OCI-LY1 (cell line): ENCODE measurements around the gene NCOR2.
A peak's percentile ranks its signal among the peaks of the same experiment; 100 is the strongest.

ENCODE experiments used
- H2AFZ ChIP-seq: fragments of 200-600 bp; sonication (generic), shearing (Covaris generic); 2 replicates; pipeline ENCODE4 v1.6.0; 2014; ENCODE audit warnings: antibody characterized with exemption, mild to moderate bottlenecking, low read length
- H3F3A ChIP-seq: fragments of 200-600 bp; sonication (generic), shearing (Covaris generic); 2 replicates; pipeline ENCODE4 v1.6.0; 2014; ENCODE audit warnings: mild to moderate bottlenecking, antibody characterized with exemption, low read length, moderate library complexity; ENCODE audit not compliant: insufficient read depth
- H3K27ac ChIP-seq: fragments of 200-600 bp; sonication (generic); 2 replicates; pipeline ENCODE4 v1.5.1; 2014; ENCODE audit warnings: low read length, mixed run types, mild to moderate bottlenecking, low read depth; ENCODE audit not compliant: poor library complexity, severe bottlenecking
- H3K27me3 ChIP-seq: fragments of 200-600 bp; sonication (generic); 2 replicates; pipeline ENCODE4 v1.6.0; 2014; ENCODE audit warnings: antibody characterized with exemption, mild to moderate bottlenecking, low read length, moderate library complexity; ENCODE audit not compliant: insufficient read depth
- H3K36me3 ChIP-seq: fragments of 200-600 bp; sonication (generic); 2 replicates; pipeline ENCODE4 v1.6.1; 2014; ENCODE audit warnings: mild to moderate bottlenecking, antibody characterized with exemption, low read length, moderate library complexity, mixed read lengths; ENCODE audit not compliant: insufficient read depth
- H3K4me1 ChIP-seq: fragments of 200-600 bp; sonication (generic); 2 replicates; pipeline ENCODE4 v1.5.1; 2014; ENCODE audit warnings: mild to moderate bottlenecking, low read length, moderate library complexity; ENCODE audit not compliant: insufficient read depth, severe bottlenecking
- H3K4me2 ChIP-seq: fragments of 200-600 bp; sonication (generic), shearing (Covaris generic); 2 replicates; pipeline ENCODE4 v1.6.1; 2014; ENCODE audit warnings: low read length
- H3K4me3 ChIP-seq: fragments of 200-600 bp; sonication (generic); 2 replicates; pipeline ENCODE4 v1.5.1; 2014; ENCODE audit warnings: low read length, low read depth, mild to moderate bottlenecking, mixed read lengths; ENCODE audit not compliant: poor library complexity, severe bottlenecking
- H3K79me2 ChIP-seq: fragments of 200-600 bp; shearing (Covaris generic); 2 replicates; pipeline ENCODE4 v1.6.1; 2016; ENCODE audit warnings: mixed run types, low read length, mixed read lengths; ENCODE audit not compliant: insufficient read depth
- H3K9ac ChIP-seq: fragments of 200-600 bp; sonication (generic), shearing (Covaris generic); 2 replicates; pipeline ENCODE4 v1.6.1; 2014; ENCODE audit warnings: mild to moderate bottlenecking, low read length, mixed read lengths
- H3K9me2 ChIP-seq: fragments of 200-600 bp; sonication (generic), shearing (Covaris generic); 2 replicates; pipeline ENCODE4 v1.6.1; 2014; ENCODE audit warnings: low read depth, mild to moderate bottlenecking, low read length, mixed read lengths
- H3K9me3 ChIP-seq: fragments of 200-600 bp; shearing (Covaris generic); 2 replicates; pipeline ENCODE4 v1.6.1; 2014; ENCODE audit warnings: low read length, mixed read lengths
- H4K20me1 ChIP-seq: fragments of 200-600 bp; sonication (generic), shearing (Covaris generic); 2 replicates; pipeline ENCODE4 v1.6.0; 2016; ENCODE audit warnings: mild to moderate bottlenecking, low read length; ENCODE audit not compliant: insufficient read depth
- EZH2 ChIP-seq: fragments of 200-600 bp; sonication (generic), shearing (Covaris generic); IDR thresholded peaks from 2 replicates; pipeline ENCODE4 v1.8.0; 2017; ENCODE audit warnings: borderline replicate concordance, mixed run types, mild to moderate bottlenecking, antibody characterized with exemption, low read length, moderate library complexity, mixed read lengths
- TF ChIP-seq, protein P1 (sequence below): fragments of 200-600 bp; sonication (generic), shearing (Covaris generic); IDR thresholded peaks from 2 replicates; pipeline ENCODE4 v1.5.1; 2017; ENCODE audit warnings: mild to moderate bottlenecking, antibody characterized with exemption, low read length, moderate library complexity, mixed read lengths

Gene NCOR2

DNA sequence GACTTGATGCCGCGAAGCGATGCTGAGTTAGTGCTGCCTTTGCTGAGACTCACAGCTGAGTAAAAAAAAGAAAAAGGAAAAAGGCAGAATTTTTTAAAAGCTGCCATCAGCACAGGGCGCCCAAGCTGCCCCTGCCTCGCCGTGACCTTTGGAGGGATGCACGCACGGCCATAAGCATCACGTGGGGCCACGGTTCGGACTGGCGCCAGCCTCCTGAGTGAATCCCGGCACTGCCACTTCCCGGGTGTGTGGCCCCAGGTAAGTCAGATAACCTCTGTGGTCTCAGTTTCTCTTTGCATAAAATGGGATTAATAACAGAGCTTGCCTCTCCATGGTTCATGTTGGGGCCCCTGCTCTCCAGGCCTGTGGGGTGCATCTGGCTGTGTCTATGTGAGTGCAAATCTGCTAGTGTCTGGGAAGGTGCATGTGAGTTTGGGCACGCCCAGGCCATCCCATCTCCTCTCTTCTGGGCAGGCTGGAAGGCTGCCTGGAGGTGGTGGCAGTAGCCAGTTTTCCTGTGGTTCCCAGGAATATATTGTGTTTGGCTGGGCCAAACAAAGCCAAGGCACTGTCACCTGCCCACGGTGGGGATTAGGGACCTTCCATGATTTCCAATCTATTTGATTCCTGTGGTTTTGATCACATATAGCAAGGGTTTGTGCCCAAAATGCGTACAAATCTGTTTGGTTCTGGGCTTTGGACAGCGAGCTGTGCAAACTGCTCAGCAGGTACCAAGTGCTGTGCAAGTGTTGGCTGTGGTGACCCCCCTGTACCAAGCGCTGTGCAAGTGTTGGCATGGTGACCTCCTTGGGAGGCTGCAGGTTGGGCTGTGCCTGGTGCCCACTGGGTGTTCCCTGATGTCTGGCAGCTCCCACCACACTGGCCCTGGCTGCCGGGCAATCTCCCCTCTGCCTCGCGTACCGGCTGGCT is 43.5 kb upstream of the NCOR2 start:
- Histone ChIP-seq H3F3A (no peaks in the 10 kb centered on the region), H3K9me3 (no peaks in the 10 kb centered on the region), H3K79me2 (no peaks in the 10 kb centered on the region), H3K27ac (no peak overlapping the region), H3K9ac (no peak overlapping the region), H3K36me3 (no peaks in the 10 kb centered on the region), H3K4me2 (no peak overlapping the region), H4K20me1 (no peaks in the 10 kb centered on the region), H3K4me1 (peaks cover 17% of the 10 kb centered on the region), H3K9me2 (no peaks in the 10 kb centered on the region), H3K4me3 (no peak overlapping the region), H3K27me3 (peaks cover 15% of the 10 kb centered on the region; the same call in 1 of the 2 replicates), H2AFZ (no peak overlapping the region)
- TF ChIP-seq, protein P1, sequence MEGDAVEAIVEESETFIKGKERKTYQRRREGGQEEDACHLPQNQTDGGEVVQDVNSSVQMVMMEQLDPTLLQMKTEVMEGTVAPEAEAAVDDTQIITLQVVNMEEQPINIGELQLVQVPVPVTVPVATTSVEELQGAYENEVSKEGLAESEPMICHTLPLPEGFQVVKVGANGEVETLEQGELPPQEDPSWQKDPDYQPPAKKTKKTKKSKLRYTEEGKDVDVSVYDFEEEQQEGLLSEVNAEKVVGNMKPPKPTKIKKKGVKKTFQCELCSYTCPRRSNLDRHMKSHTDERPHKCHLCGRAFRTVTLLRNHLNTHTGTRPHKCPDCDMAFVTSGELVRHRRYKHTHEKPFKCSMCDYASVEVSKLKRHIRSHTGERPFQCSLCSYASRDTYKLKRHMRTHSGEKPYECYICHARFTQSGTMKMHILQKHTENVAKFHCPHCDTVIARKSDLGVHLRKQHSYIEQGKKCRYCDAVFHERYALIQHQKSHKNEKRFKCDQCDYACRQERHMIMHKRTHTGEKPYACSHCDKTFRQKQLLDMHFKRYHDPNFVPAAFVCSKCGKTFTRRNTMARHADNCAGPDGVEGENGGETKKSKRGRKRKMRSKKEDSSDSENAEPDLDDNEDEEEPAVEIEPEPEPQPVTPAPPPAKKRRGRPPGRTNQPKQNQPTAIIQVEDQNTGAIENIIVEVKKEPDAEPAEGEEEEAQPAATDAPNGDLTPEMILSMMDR, result no peak
- TF ChIP-seq EZH2, result no peak

- Histone ChIP-seq H3K9ac (no peak overlapping the region), H3K79me2 (no peaks in the 10 kb centered on the region), H3K4me1 (peaks cover 17% of the 10 kb centered on the region), H2AFZ (no peak overlapping the region), H3K9me2 (no peaks in the 10 kb centered on the region), H3K9me3 (no peaks in the 10 kb centered on the region), H3K27ac (no peak overlapping the region), H3F3A (no peaks in the 10 kb centered on the region), H3K27me3 (peaks cover 22% of the 10 kb centered on the region; the same call in 1 of the 2 replicates), H3K4me3 (no peak overlapping the region), H4K20me1 (no peaks in the 10 kb centered on the region), H3K36me3 (no peaks in the 10 kb centered on the region), H3K4me2 (no peak overlapping the region)
- TF ChIP-seq, protein P1, result no peak
- no peak for TF ChIP-seq EZH2
Measured at GRCh38 chr12:124610021-124610612, 42.7 kb upstream of the NCOR2 start.

DNA sequence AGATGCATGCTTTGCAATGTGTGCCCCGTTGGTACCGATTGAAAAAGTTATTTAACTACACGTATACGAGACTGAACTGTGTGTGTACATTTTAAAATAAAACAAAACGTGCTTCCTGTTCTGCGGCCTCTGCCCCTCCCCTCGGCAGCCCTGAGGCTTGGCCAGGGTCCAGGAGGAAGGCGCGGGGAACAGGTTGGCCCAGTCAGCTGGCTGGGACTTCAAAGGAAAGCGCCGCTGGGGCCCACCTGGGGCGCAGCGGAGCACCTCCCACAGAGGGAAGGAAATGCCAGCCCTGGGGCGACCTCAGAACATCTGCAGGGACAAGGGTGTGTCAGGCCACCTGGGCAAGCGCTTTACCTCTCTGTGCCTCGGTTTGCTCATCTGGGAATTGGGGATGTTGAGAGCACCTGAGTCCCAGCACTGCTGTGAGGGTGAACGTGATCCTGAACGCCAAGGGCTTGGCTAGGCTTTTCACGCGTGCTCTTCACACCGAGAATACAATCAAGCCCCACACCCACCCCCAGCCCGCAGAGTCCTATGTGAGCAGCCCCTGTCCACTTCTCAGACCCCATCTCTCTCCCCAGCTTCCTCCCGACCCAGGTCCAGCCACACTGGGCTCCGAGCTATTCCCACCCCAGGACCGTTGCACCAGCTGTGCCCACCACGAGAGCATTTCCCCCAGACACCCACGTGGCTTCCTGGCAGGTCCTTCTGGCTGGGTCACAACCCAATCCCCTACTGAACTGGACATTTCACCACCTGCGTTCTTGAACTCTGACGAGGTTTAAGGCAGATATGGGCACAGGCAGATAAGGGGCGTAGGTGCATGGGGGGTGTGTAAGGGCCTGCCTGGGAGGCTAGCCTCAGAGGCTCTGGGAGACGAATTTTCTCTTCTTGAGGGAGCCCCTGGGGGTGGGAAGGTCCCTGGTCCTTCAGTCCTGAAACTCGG is 41.9 kb upstream of the NCOR2 start:
- H3K9me3 ChIP-seq, result no peaks in the 10 kb centered on the region
- peak overlapping the region; percentile 50 for H3K4me2 ChIP-seq
- H3K27ac ChIP-seq, result peak overlapping the region; percentile 38
- H3K36me3 ChIP-seq, result no peaks in the 10 kb centered on the region
- H3K9me2 ChIP-seq, result no peaks in the 10 kb centered on the region
- peak overlapping the region; percentile 34 for H3K4me3 ChIP-seq
- H4K20me1 ChIP-seq, result no peaks in the 10 kb centered on the region
- no peak for TF ChIP-seq EZH2
- TF ChIP-seq, protein P1, result no peak
- H2AFZ ChIP-seq, result no peak overlapping the region
- H3F3A ChIP-seq, result no peaks in the 10 kb centered on the region
- H3K9ac ChIP-seq, result no peak overlapping the region
- peaks cover 24% of the 10 kb centered on the region; the same call in 1 of the 2 replicates for H3K27me3 ChIP-seq
- H3K4me1 ChIP-seq, result peaks cover 17% of the 10 kb centered on the region
- H3K79me2 ChIP-seq, result no peaks in the 10 kb centered on the region
